SK-N-SH (cell line): ENCODE measurements around the gene ZMYND8.

Experiments used
- NFIC ChIP-seq: IDR thresholded peaks from 2 replicates; pipeline ENCODE4 v1.4.0; 2012; ENCODE audit warnings: borderline replicate concordance
- RCOR1 ChIP-seq: fragments of 150-350 bp; IDR thresholded peaks from 2 replicates; pipeline ENCODE4 v1.6.1; 2017; ENCODE audit warnings: antibody characterized with exemption, low read length
- TF ChIP-seq, protein P1 (sequence below): fragments of 200-600 bp; sonication (generic); IDR thresholded peaks from 2 replicates; pipeline ENCODE4 v1.6.1; 2017; ENCODE audit warnings: antibody characterized with exemption, mild to moderate bottlenecking, moderate library complexity
- TF ChIP-seq, protein P2 (sequence below): IDR thresholded peaks from 2 replicates; pipeline ENCODE4 v1.4.0; 2012; ENCODE audit warnings: low read depth, borderline replicate concordance
- TF ChIP-seq, protein P3 (sequence below): IDR thresholded peaks from 2 replicates; pipeline ENCODE4; 2012

DNA sequence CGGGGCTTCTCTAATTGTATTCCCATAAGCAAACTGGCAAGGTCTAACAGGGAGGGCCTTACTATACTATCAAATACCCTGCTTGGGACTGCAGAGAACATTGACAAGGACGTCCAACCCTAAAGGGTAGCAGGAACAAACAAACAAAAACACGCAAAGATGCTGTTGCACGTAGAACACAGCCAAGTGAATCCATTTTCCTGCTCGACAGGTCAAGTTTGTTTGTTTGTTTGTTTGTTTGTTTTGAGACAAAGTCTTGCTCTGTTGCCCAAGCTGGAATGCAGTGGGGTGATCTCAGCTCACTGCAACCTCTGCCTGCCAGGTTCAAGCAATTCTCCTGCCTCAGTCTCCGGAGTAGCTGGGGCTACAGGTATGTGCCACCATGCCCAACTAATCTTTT lies 91.3 kb downstream of the ZMYND8 start:
- TF ChIP-seq RCOR1 (no peak), NFIC (no peak)
- TF ChIP-seq, protein P1, sequence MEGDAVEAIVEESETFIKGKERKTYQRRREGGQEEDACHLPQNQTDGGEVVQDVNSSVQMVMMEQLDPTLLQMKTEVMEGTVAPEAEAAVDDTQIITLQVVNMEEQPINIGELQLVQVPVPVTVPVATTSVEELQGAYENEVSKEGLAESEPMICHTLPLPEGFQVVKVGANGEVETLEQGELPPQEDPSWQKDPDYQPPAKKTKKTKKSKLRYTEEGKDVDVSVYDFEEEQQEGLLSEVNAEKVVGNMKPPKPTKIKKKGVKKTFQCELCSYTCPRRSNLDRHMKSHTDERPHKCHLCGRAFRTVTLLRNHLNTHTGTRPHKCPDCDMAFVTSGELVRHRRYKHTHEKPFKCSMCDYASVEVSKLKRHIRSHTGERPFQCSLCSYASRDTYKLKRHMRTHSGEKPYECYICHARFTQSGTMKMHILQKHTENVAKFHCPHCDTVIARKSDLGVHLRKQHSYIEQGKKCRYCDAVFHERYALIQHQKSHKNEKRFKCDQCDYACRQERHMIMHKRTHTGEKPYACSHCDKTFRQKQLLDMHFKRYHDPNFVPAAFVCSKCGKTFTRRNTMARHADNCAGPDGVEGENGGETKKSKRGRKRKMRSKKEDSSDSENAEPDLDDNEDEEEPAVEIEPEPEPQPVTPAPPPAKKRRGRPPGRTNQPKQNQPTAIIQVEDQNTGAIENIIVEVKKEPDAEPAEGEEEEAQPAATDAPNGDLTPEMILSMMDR, result no peak
- TF ChIP-seq, protein P2, sequence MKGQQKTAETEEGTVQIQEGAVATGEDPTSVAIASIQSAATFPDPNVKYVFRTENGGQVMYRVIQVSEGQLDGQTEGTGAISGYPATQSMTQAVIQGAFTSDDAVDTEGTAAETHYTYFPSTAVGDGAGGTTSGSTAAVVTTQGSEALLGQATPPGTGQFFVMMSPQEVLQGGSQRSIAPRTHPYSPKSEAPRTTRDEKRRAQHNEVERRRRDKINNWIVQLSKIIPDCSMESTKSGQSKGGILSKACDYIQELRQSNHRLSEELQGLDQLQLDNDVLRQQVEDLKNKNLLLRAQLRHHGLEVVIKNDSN, result no peak
- TF ChIP-seq, protein P3, sequence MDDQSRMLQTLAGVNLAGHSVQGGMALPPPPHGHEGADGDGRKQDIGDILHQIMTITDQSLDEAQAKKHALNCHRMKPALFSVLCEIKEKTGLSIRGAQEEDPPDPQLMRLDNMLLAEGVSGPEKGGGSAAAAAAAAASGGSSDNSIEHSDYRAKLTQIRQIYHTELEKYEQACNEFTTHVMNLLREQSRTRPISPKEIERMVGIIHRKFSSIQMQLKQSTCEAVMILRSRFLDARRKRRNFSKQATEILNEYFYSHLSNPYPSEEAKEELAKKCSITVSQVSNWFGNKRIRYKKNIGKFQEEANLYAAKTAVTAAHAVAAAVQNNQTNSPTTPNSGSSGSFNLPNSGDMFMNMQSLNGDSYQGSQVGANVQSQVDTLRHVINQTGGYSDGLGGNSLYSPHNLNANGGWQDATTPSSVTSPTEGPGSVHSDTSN, result no peak
